Muscle of back (tissue), 11 donors: ENCODE measurements around the gene PTN. TPM values are rescaled to one million over a fixed set of nuclear protein-coding genes. Genes with fewer than 3 reads are reported as not detected.
"Not testable (repeated sequence)": the region's sequence is repeated elsewhere in the genome, so short reads cannot be mapped to it uniquely, and the experiment has no call there.

ENCODE experiments used
- DNase-seq, 3 donors: peaks; one replicate each; pipeline versions ENCODE4 v3.0.0 to v3.0.0-alpha.2; 2013
- polyA plus RNA-seq, 10 donors: library from polyadenylated mRNA; unstranded; fragments of 120-200 nt; gene quantifications; one replicate each; pipeline ENCODE4 v1.2.1, GENCODE V29; 2013; ENCODE audit not compliant: insufficient read length in 10 of 10

Gene PTN
- polyA plus RNA-seq, 10 donors = 37.3 to 127 (median 77.0) TPM

DNA sequence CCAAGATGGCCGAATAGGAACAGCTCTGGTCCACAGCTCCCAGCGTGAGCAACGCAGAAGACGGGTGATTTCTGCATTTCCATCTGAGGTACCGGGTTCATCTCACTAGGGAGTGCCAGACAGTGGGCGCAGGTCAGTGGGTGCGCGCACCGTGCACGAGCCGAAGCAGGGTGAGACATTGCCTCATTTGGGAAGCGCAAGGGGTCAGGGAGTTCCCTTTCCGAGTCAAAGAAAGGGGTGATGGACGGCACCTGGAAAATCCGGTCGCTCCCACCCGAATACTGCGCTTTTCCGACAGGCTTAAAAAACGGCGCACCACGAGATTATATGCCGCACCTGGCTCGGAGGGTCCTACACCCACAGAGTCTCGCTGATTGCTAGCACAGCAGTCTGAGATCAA is 161.9 kb downstream of the PTN start:
- DNase-seq = not testable (repeated sequence)
